ENCODE data around the gene NEU3.
"Not testable (repeated sequence)": the region's sequence is repeated elsewhere in the genome, so short reads cannot be mapped to it uniquely, and the experiment has no call there.

NEU3 gene

GRCh38 chr11:75028321-75028720, 39.6 kb downstream of the NEU3 start:
- no peak for DNase-seq (ENCODE audit: low spot score)
- peaks cover 2% of the 10 kb centered on the region for H3K4me1 Mint-ChIP-seq (ENCODE audit: low read depth)
- H3K36me3 Mint-ChIP-seq (ENCODE audit: low read depth), result no peaks in the 10 kb centered on the region
- H3K4me3 Mint-ChIP-seq, result no peak overlapping the region
- no peaks in the 10 kb centered on the region for H3K9me3 Mint-ChIP-seq
- no peaks in the 10 kb centered on the region for H3K27me3 Mint-ChIP-seq (ENCODE audit: low read depth)
- H3K27ac Mint-ChIP-seq, result no peak overlapping the region

- no peak overlapping the region for H3K4me3 Mint-ChIP-seq
Observed at GRCh38 chr11:75028724-75029123, 40.0 kb downstream of the NEU3 start.

GRCh38 chr11:75029836-75030631, 41.3 kb downstream of the NEU3 start:
- H3K4me1 Mint-ChIP-seq (ENCODE audit: low read depth), result no peaks in the 10 kb centered on the region

More at GRCh38 chr11:75028724-75029123, 40.0 kb downstream of the NEU3 start:
- no peaks in the 10 kb centered on the region for H3K36me3 Mint-ChIP-seq (ENCODE audit: low read depth)
- peaks cover 2% of the 10 kb centered on the region for H3K4me1 Mint-ChIP-seq (ENCODE audit: low read depth)
- no peaks in the 10 kb centered on the region for H3K27me3 Mint-ChIP-seq (ENCODE audit: low read depth)
- no peak for DNase-seq (ENCODE audit: low spot score)
- H3K9me3 Mint-ChIP-seq, result no peaks in the 10 kb centered on the region
- H3K27ac Mint-ChIP-seq, result no peak overlapping the region

GRCh38 chr11:75031224-75031753, 42.6 kb downstream of the NEU3 start:
- Mint-ChIP-seq H3K4me1 (ENCODE audit: low read depth) (no peaks in the 10 kb centered on the region), H3K4me3 (no peak overlapping the region), H3K9me3 (no peaks in the 10 kb centered on the region), H3K36me3 (ENCODE audit: low read depth) (no peaks in the 10 kb centered on the region), H3K27ac (no peak overlapping the region), H3K27me3 (ENCODE audit: low read depth) (no peaks in the 10 kb centered on the region)
- no peak for DNase-seq (ENCODE audit: low spot score)

More at GRCh38 chr11:75029836-75030631, 41.3 kb downstream of the NEU3 start:
- H3K36me3 Mint-ChIP-seq (ENCODE audit: low read depth), result no peaks in the 10 kb centered on the region
- DNase-seq (ENCODE audit: low spot score), result no peak
- H3K9me3 Mint-ChIP-seq, result no peaks in the 10 kb centered on the region
- no peak overlapping the region for H3K27ac Mint-ChIP-seq
- no peak overlapping the region for H3K4me3 Mint-ChIP-seq
- no peaks in the 10 kb centered on the region for H3K27me3 Mint-ChIP-seq (ENCODE audit: low read depth)

- no peaks in the 10 kb centered on the region for H3K4me1 Mint-ChIP-seq (ENCODE audit: low read depth)
Observed at GRCh38 chr11:75031771-75032549, 43.2 kb downstream of the NEU3 start.

GRCh38 chr11:75032550-75032935, 43.8 kb downstream of the NEU3 start:
- Mint-ChIP-seq H3K9me3 (no peaks in the 10 kb centered on the region), H3K4me1 (ENCODE audit: low read depth) (no peaks in the 10 kb centered on the region), H3K36me3 (ENCODE audit: low read depth) (no peaks in the 10 kb centered on the region), H3K4me3 (no peak overlapping the region), H3K27me3 (ENCODE audit: low read depth) (no peaks in the 10 kb centered on the region), H3K27ac (no peak overlapping the region)
- DNase-seq (ENCODE audit: low spot score), result no peak

More at GRCh38 chr11:75031771-75032549, 43.2 kb downstream of the NEU3 start:
- peak; percentile 37 for DNase-seq (ENCODE audit: low spot score)
- no peaks in the 10 kb centered on the region for H3K27me3 Mint-ChIP-seq (ENCODE audit: low read depth)
- H3K27ac Mint-ChIP-seq, result no peak overlapping the region
- H3K36me3 Mint-ChIP-seq (ENCODE audit: low read depth), result no peaks in the 10 kb centered on the region
- no peaks in the 10 kb centered on the region for H3K9me3 Mint-ChIP-seq
- H3K4me3 Mint-ChIP-seq, result no peak overlapping the region

- DNase-seq (ENCODE audit: low spot score), result no peak
- Mint-ChIP-seq H3K4me3 (no peak overlapping the region), H3K4me1 (ENCODE audit: low read depth) (no peaks in the 10 kb centered on the region), H3K9me3 (no peaks in the 10 kb centered on the region), H3K27ac (no peak overlapping the region), H3K36me3 (ENCODE audit: low read depth) (no peaks in the 10 kb centered on the region), H3K27me3 (ENCODE audit: low read depth) (no peaks in the 10 kb centered on the region)
Observed at GRCh38 chr11:75033916-75034315, 45.2 kb downstream of the NEU3 start.

GRCh38 chr11:75035256-75035655, 46.5 kb downstream of the NEU3 start:
- no peaks in the 10 kb centered on the region for H3K9me3 Mint-ChIP-seq
- no peaks in the 10 kb centered on the region for H3K4me1 Mint-ChIP-seq (ENCODE audit: low read depth)
- no peak overlapping the region for H3K4me3 Mint-ChIP-seq
- H3K36me3 Mint-ChIP-seq (ENCODE audit: low read depth), result no peaks in the 10 kb centered on the region
- H3K27me3 Mint-ChIP-seq (ENCODE audit: low read depth), result no peaks in the 10 kb centered on the region
- no peak for DNase-seq (ENCODE audit: low spot score)
- H3K27ac Mint-ChIP-seq, result no peak overlapping the region

- Mint-ChIP-seq H3K4me3 (no peak overlapping the region), H3K36me3 (ENCODE audit: low read depth) (no peaks in the 10 kb centered on the region), H3K27ac (no peak overlapping the region), H3K4me1 (ENCODE audit: low read depth) (no peaks in the 10 kb centered on the region), H3K27me3 (ENCODE audit: low read depth) (peaks cover under 1% of the 10 kb centered on the region), H3K9me3 (no peaks in the 10 kb centered on the region)
- DNase-seq (ENCODE audit: low spot score), result no peak
Observed at GRCh38 chr11:75035911-75036565, 47.3 kb downstream of the NEU3 start.

- H3K9me3 Mint-ChIP-seq, result no peaks in the 10 kb centered on the region
- no peak overlapping the region for H3K27ac Mint-ChIP-seq
- H3K4me3 Mint-ChIP-seq, result no peak overlapping the region
- no peaks in the 10 kb centered on the region for H3K4me1 Mint-ChIP-seq (ENCODE audit: low read depth)
- DNase-seq (ENCODE audit: low spot score), result no peak
- peaks cover 13% of the 10 kb centered on the region for H3K27me3 Mint-ChIP-seq (ENCODE audit: low read depth)
- H3K36me3 Mint-ChIP-seq (ENCODE audit: low read depth), result no peaks in the 10 kb centered on the region
Observed at GRCh38 chr11:75040167-75040770, 51.5 kb downstream of the NEU3 start.

- Mint-ChIP-seq H3K27me3 (ENCODE audit: low read depth) (peaks cover 13% of the 10 kb centered on the region), H3K4me3 (no peak overlapping the region), H3K36me3 (ENCODE audit: low read depth) (no peaks in the 10 kb centered on the region), H3K4me1 (ENCODE audit: low read depth) (no peaks in the 10 kb centered on the region), H3K27ac (no peak overlapping the region), H3K9me3 (no peaks in the 10 kb centered on the region)
- DNase-seq (ENCODE audit: low spot score), result no peak
Observed at GRCh38 chr11:75041263-75041662, 52.5 kb downstream of the NEU3 start.

- not testable (repeated sequence) for H3K9me3 Mint-ChIP-seq; H3K4me3 Mint-ChIP-seq; H3K4me1 Mint-ChIP-seq (ENCODE audit: low read depth); DNase-seq (ENCODE audit: low spot score); H3K36me3 Mint-ChIP-seq (ENCODE audit: low read depth); H3K27ac Mint-ChIP-seq
- peaks cover 13% of the 10 kb centered on the region for H3K27me3 Mint-ChIP-seq (ENCODE audit: low read depth)
Observed at GRCh38 chr11:75041821-75042220, 53.1 kb downstream of the NEU3 start.

GRCh38 chr11:75044381-75045170, 55.8 kb downstream of the NEU3 start:
- H3K36me3 Mint-ChIP-seq (ENCODE audit: low read depth); H3K27ac Mint-ChIP-seq; H3K9me3 Mint-ChIP-seq; DNase-seq (ENCODE audit: low spot score); H3K4me1 Mint-ChIP-seq (ENCODE audit: low read depth); H3K4me3 Mint-ChIP-seq: not testable (repeated sequence)
- peaks cover 17% of the 10 kb centered on the region for H3K27me3 Mint-ChIP-seq (ENCODE audit: low read depth)
